C4-2B (cell line): ENCODE results near the gene PTPRU.

Source experiments
- H3K27ac ChIP-seq: fragments of 450-650 bp; 2 replicates; pipeline ENCODE4 v1.5.1; 2017
- CTCF ChIP-seq: fragments of 450-650 bp; conservative IDR thresholded peaks from 2 replicates; pipeline ENCODE4 v1.5.1; 2017; ENCODE audit warnings: mild to moderate bottlenecking
- ZFX ChIP-seq: fragments of 450-650 bp; IDR thresholded peaks from 2 replicates; pipeline ENCODE4 v1.6.1; 2017

Gene PTPRU

GRCh38 chr1:29197993-29198392, 38.3 kb upstream of the PTPRU start:
- TF ChIP-seq CTCF, result no peak
- no peak for TF ChIP-seq ZFX
- H3K27ac ChIP-seq, result no peak overlapping the region

DNA sequence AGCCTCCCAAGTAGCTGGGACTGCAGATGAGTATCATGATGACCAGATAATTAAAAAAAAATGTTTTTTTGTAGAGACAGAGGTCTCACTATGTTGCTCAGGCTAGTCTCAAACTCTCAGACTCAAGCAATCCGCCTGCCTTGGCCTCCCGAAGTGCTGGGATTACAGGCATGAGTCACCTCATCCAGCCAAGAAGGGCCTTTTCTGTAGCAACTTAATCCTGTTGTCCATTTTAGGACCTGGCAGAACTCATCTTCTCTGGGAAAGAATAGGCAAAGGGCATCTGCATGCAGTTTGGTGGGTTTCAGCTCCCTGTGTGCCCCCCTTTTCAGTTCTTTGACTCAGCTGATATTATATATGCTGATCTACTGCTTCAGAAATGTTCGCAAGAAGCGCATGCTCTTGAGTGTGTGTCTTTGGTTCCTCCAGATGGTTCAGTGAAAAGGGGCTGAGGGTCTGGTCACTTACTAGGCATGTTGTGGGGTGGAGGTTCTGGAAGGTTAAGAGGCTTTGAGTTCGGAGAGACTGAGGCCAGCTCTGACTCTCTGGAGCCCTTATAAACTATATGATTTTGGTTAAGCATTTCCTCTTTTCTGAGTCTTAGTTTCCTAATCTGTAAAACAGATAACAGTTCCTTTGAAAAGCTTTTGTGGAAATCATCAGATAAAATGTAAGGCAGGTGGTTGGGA, 35.3 kb upstream of the PTPRU start:
- no peak overlapping the region for H3K27ac ChIP-seq
- TF ChIP-seq CTCF (no peak), ZFX (no peak)

DNA sequence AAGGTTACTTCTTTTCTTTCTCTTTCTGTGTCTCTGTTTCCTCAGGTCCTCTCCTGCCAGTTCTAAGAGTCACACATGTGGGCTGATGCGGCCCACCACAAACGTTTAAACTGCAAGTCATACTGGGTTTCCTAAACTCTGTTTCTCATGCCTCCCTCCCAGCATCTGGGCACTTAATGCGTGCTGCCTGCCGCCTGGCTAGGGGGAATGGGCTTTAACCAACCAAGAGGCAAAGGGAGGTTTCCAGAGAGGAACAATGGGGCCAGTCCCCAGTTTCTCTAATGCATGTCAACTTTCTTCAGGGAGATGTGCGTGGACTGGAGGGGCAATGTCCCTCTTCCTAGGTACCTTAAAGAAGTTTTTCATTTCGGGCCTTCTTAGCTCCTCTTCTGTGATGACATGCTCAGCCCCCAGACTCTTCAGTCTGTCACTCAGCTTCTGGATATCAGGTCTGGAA, 34.7 kb upstream of the PTPRU start:
- H3K27ac ChIP-seq, result peak overlapping the region; percentile 37; the same call in 1 of the 2 replicates

DNA sequence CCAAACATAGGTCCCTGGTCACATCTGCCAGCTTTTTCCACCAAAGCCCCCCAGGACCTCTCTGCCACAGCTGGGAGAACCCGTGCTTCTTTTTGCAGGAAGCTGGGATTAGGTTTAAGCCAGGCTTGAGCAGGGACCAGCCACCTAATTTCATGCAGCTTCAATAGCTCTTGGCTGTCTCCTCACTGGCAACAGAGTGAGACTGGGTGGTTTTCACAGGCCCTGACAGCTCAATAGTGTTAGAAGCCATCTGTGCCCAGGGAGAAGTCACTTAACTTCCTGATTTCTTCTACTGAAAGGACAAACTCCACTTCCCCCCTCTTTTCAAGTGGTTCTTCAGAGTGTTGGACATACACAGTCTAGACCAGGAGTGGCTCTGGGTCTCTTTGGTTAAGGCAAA, 34.3 kb upstream of the PTPRU start:
- TF ChIP-seq ZFX (no peak), CTCF (no peak)
- H3K27ac ChIP-seq, result peak overlapping the region; percentile 37; the same call in 1 of the 2 replicates

More for the DNA sequence above, 34.7 kb upstream of the PTPRU start:
- TF ChIP-seq ZFX, result no peak
- no peak for TF ChIP-seq CTCF

DNA sequence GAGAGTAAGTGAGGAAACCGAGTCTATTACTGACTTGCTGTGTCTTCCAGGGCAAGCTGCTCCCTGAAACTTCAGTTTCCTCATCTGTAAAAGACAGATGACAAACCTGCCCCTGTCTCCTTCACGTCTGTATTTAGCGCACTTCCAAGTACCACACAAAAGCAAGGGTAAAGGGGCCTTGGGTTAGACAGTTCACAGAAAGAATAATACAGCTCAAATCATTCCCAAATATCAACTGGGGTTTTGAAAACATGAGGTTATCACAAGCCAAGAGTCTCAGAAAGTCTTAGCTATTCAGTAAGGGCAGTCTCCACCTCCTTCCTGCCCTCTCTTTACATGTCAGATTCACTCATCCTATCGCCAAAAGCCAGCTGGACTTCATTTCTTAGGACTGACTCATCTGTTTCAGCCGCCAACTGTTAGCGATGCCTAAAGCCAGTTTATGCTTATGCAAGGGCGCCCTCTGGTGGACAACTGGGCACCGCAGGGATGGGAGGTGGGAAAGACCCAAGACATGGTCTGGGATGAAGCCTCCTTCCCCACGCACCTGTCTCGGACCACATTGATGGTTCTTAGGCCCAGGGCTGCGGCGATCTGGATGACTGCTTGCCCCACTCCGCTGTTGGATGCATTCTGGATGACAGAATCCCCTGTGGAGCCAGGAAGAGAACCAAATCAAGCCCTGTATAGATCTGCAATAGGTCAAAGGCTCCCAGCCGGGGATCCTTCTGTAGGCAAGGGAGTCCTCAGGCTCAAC, 33.6 kb upstream of the PTPRU start:
- TF ChIP-seq ZFX, result no peak
- peak; percentile 98 for TF ChIP-seq CTCF
- H3K27ac ChIP-seq, result peak overlapping the region; percentile 37; the same call in 1 of the 2 replicates

DNA sequence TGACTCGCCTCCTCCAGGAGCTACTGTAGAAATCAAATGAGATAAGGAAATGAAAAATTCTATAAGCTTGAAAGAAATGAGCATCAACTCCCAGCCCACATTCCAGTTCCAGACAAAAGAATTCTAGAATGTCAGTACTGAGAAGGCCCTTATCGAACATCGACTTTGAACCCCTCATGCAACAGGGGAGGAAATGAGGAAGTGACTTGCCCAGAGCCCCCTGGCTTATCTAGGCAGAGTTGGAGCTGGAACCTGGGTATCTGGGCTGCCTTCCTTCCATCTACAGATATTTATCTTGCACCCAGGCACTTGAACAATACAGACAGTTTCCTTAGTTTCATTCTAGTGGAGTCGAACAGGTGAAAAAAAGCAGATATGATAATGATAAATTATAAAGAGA, 27.9 kb upstream of the PTPRU start:
- H3K27ac ChIP-seq, result no peak overlapping the region
- TF ChIP-seq ZFX (no peak), CTCF (no peak)

DNA sequence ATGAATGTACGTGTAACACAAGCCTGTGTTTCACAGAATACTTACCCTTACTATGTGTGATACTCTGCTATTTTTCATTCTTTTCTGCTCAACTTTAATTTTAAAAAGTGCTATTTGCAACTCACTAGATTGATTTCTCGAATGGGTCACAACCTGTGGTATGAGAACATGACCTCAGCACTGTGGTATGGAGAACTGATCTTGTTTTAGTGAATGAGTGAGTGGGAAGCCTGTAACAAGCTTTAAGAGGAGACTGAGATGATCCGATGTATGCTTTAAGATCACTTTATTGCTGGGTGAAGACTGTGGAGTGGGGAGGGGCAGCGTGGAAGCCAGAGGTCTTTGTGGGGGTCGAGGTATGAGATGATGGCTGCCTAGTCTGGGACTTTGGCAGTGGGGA, 27.1 kb upstream of the PTPRU start:
- TF ChIP-seq CTCF, result no peak

More for the DNA sequence above, 27.1 kb upstream of the PTPRU start:
- no peak overlapping the region for H3K27ac ChIP-seq
